ENCODE data around the gene MCCD1. TPM values are rescaled to one million over a fixed set of nuclear protein-coding genes. Genes with fewer than 3 reads are reported as not detected.
"Not testable (repeated sequence)": the region's sequence is repeated elsewhere in the genome, so short reads cannot be mapped to it uniquely, and the experiment has no call there.

The MCCD1 gene
- total RNA-seq (2014; rRNA removed; shearing (Covaris generic)) = not detected in 2 replicates

- no peak for DNase-seq (ENCODE audit: low spot score)
These were observed at the start of gene MCCD1 for GRCh38 chr6:31528821-31529328. Gene MCCD1 (plus strand): TSS chr6:31528962. CDS start chr6:31529015, 53 bp downstream.

GRCh38 chr6:31479151-31479932 is 49.4 kb upstream of the MCCD1 start:
- DNase-seq (ENCODE audit: low spot score) = no peak

- no peak for DNase-seq (ENCODE audit: low spot score)
These were observed 48.7 kb upstream of the MCCD1 start for GRCh38 chr6:31479933-31480535.

- no peak for DNase-seq (ENCODE audit: low spot score)
These were observed 48.2 kb upstream of the MCCD1 start for GRCh38 chr6:31480574-31480973.

GRCh38 chr6:31483392-31483791 is 45.4 kb upstream of the MCCD1 start:
- DNase-seq (ENCODE audit: low spot score) = no peak

- no peak for DNase-seq (ENCODE audit: low spot score)
These were observed 43.7 kb upstream of the MCCD1 start for GRCh38 chr6:31485055-31485454.

GRCh38 chr6:31486065-31486837 is 42.5 kb upstream of the MCCD1 start:
- not testable (repeated sequence) for DNase-seq (ENCODE audit: low spot score)

GRCh38 chr6:31487674-31488073 is 41.1 kb upstream of the MCCD1 start:
- DNase-seq (ENCODE audit: low spot score) = not testable (repeated sequence)

GRCh38 chr6:31489086-31489485 is 39.7 kb upstream of the MCCD1 start:
- no peak for DNase-seq (ENCODE audit: low spot score)

- no peak for DNase-seq (ENCODE audit: low spot score)
These were observed 38.5 kb upstream of the MCCD1 start for GRCh38 chr6:31490115-31490873.

GRCh38 chr6:31493550-31493874 is 35.2 kb upstream of the MCCD1 start:
- not testable (repeated sequence) for DNase-seq (ENCODE audit: low spot score)

GRCh38 chr6:31493875-31494694 is 34.7 kb upstream of the MCCD1 start:
- peak; percentile 67 for DNase-seq (ENCODE audit: low spot score)

- DNase-seq (ENCODE audit: low spot score) = no peak
These were observed 33.2 kb upstream of the MCCD1 start for GRCh38 chr6:31495580-31495979.

GRCh38 chr6:31496826-31497225 is 31.9 kb upstream of the MCCD1 start:
- DNase-seq (ENCODE audit: low spot score) = not testable (repeated sequence)

GRCh38 chr6:31497531-31498476 is 31.0 kb upstream of the MCCD1 start, which contains the start of gene MICB:
Gene MICB (plus strand): TSS chr6:31498145. CDS start chr6:31498194, 49 bp downstream.
- DNase-seq (ENCODE audit: low spot score) = peak; percentile 65

- no peak for DNase-seq (ENCODE audit: low spot score)
These were observed 30.0 kb upstream of the MCCD1 start for GRCh38 chr6:31498748-31499147.

GRCh38 chr6:31499648-31500047 is 29.1 kb upstream of the MCCD1 start:
- DNase-seq (ENCODE audit: low spot score) = not testable (repeated sequence)

- no peak for DNase-seq (ENCODE audit: low spot score)
These were observed 26.2 kb upstream of the MCCD1 start for GRCh38 chr6:31502586-31502985.

GRCh38 chr6:31509036-31509435 is 19.7 kb upstream of the MCCD1 start:
- DNase-seq (ENCODE audit: low spot score) = not testable (repeated sequence)
